Gastrocnemius medialis (tissue), 4 donors: ENCODE results near the gene C5orf15. TPM values are rescaled to one million over a fixed set of nuclear protein-coding genes. Genes with fewer than 3 reads are reported as not detected.

Experiments
- ATAC-seq, 2 donors: fragments of 150-250 bp; one replicate each; pipeline ENCODE4 v1.9.1; 2016
- DNase-seq, 2 donors: peaks; one replicate each; pipeline ENCODE4 v3.0.0-alpha.2; 2019
- H3K27ac ChIP-seq, 4 donors: fragments of 200-600 bp; sonication (generic); 1 replicate in 1 of 4; 2 replicates in 3 of 4; pipeline ENCODE4 v1.5.1; 2016 to 2018; ENCODE audit warnings: mild to moderate bottlenecking in 2 of 4, moderate library complexity in 1 of 4
- H3K27me3 ChIP-seq, 3 donors: fragments of 200-600 bp; sonication (generic) in 2 of 3; 1 replicate in 1 of 3; 2 replicates in 2 of 3; pipeline versions ENCODE4 v1.5.1 to v1.6.0; 2016 to 2019; ENCODE audit warnings: mild to moderate bottlenecking in 1 of 3, moderate library complexity in 1 of 3
- H3K36me3 ChIP-seq, 2 donors: fragments of 200-600 bp; sonication (generic) in 1 of 2; one replicate each; pipeline ENCODE4 v1.5.1; 2017 to 2018
- H3K4me1 ChIP-seq, 2 donors: fragments of 200-600 bp; sonication (generic) in 1 of 2; one replicate each; pipeline ENCODE4 v1.5.1; 2016 to 2017; ENCODE audit warnings: mild to moderate bottlenecking in 2 of 2
- H3K4me3 ChIP-seq, 4 donors: fragments of 200-600 bp; sonication (generic) in 3 of 4; 1 replicate in 1 of 4; 2 replicates in 3 of 4; pipeline ENCODE4 v1.5.1; 2016 to 2019; ENCODE audit warnings: mild to moderate bottlenecking in 2 of 4
- H3K9me3 ChIP-seq, 3 donors: fragments of 200-600 bp; sonication (generic) in 2 of 3; 1 replicate in 1 of 3; 2 replicates in 2 of 3; pipeline ENCODE4 v1.5.1; 2016 to 2019
- POLR2A ChIP-seq, 2 donors: fragments of 450-650 bp; IDR thresholded peaks; one replicate each; pipeline ENCODE4 v1.6.1; 2017; ENCODE audit warnings: antibody characterized with exemption in 2 of 2, mild to moderate bottlenecking in 2 of 2, moderate library complexity in 2 of 2
- in situ Hi-C, 4 donors: fragments of 200-750 bp; cut with MboI; loops; one replicate each; pipeline versions ENCODE4 v1.15.0 to v1.8.0; 2017; ENCODE audit warnings: low sequenced_read_pairs in 4 of 4
- intact Hi-C: fragments of 100-400 bp; cut with DNase I; formaldehyde crosslinking; loops from one replicate; pipeline ENCODE4 v1.15.1; 2023; ENCODE audit warnings: low total_unique reads
- total RNA-seq, 4 donors: library from RNA; depleted of rRNA; stranded (reverse); fragments of >200 nt; gene quantifications; one replicate each; pipeline versions ENCODE4 v1.1.0 to v1.2.3, GENCODE V29; 2016
- TF ChIP-seq, protein P1 (sequence below), 5 experiments: fragments of 450-650 bp in 3 of 5; fragments of 200-600 bp in 2 of 5; sonication (generic) in 2 of 5; IDR thresholded peaks in 4 of 5; conservative IDR thresholded peaks in 1 of 5; 1 replicate in 4 of 5; 2 replicates in 1 of 5; pipeline ENCODE4 v1.5.1; 2016 to 2019; ENCODE audit warnings: antibody characterized with exemption in 5 of 5, mild to moderate bottlenecking in 3 of 5, moderate library complexity in 3 of 5

The C5orf15 gene
- total RNA-seq, 4 donors from 2014 or later, result 18.7 to 30.3 (median 24.4) TPM

DNA sequence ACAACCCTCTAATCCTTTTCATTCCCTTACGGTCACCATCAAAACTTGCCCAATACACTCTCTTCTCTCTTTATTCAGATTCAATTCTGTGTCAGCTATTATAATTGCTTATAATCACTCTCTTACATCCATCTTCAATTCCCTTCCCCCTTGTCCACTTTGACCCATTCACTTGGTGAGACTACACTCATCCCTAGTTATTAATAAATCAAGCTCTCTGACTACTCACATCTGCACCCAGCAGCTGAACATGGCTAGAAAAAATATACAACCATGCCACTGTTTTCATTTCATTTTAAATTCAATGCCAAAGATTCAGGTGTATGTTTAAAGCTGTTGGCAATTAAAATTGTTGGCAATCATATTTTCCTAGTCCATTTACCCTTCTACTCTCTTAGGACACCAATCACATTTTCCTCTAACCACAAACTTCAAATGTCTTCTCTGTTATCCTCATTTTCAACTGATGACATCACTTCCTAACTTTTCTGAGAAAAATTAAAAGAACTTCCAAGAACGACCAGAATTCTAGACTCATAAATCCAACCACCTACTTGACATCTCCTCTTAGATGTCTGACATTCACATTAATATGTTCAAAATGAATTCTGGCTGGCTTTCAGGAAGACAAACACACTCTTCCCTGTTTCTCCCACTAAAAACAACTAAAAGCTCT is 5.5 kb downstream of the C5orf15 start:
- peaks cover 22 to 35% of the 10 kb centered on the region in 2 donors for H3K4me1 ChIP-seq
- no peak for TF ChIP-seq POLR2A (IDR thresholded peaks at IDR 0.05)
- TF ChIP-seq, protein P1, sequence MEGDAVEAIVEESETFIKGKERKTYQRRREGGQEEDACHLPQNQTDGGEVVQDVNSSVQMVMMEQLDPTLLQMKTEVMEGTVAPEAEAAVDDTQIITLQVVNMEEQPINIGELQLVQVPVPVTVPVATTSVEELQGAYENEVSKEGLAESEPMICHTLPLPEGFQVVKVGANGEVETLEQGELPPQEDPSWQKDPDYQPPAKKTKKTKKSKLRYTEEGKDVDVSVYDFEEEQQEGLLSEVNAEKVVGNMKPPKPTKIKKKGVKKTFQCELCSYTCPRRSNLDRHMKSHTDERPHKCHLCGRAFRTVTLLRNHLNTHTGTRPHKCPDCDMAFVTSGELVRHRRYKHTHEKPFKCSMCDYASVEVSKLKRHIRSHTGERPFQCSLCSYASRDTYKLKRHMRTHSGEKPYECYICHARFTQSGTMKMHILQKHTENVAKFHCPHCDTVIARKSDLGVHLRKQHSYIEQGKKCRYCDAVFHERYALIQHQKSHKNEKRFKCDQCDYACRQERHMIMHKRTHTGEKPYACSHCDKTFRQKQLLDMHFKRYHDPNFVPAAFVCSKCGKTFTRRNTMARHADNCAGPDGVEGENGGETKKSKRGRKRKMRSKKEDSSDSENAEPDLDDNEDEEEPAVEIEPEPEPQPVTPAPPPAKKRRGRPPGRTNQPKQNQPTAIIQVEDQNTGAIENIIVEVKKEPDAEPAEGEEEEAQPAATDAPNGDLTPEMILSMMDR (IDR thresholded peaks at IDR 0.05 in 4 of 5, conservative IDR thresholded peaks at IDR 0.05 in 1 of 5), result no peak

GRCh38 chr5:133962131-133962530 is 6.3 kb downstream of the C5orf15 start:
- Histone ChIP-seq H3K9me3 (no peaks in the 10 kb centered on the region), H3K36me3 (peaks cover 0 to 25% of the 10 kb centered on the region in 2 donors), H3K4me3 (no peak overlapping the region), H3K27me3 (no peaks in the 10 kb centered on the region), H3K27ac (no peak overlapping the region), H3K4me1 (peaks cover 16 to 28% of the 10 kb centered on the region in 2 donors)
- ATAC-seq (no peak), DNase-seq (no peak)
- TF ChIP-seq POLR2A (IDR thresholded peaks at IDR 0.05), result no peak
- TF ChIP-seq, protein P1 (IDR thresholded peaks at IDR 0.05 in 4 of 5, conservative IDR thresholded peaks at IDR 0.05 in 1 of 5), result no peak
- in situ Hi-C loops (no loop called here), intact Hi-C loops (no loop called here)

More for the DNA sequence above, 5.5 kb downstream of the C5orf15 start:
- no peaks in the 10 kb centered on the region for H3K9me3 ChIP-seq
- no peak overlapping the region for H3K27ac ChIP-seq
- no peak overlapping the region for H3K4me3 ChIP-seq
- DNase-seq (no peak), ATAC-seq (no peak)
- peaks cover 0 to 18% of the 10 kb centered on the region in 2 donors for H3K36me3 ChIP-seq
- intact Hi-C loops (no loop called here), in situ Hi-C loops (no loop called here)
- H3K27me3 ChIP-seq, result no peaks in the 10 kb centered on the region

DNA sequence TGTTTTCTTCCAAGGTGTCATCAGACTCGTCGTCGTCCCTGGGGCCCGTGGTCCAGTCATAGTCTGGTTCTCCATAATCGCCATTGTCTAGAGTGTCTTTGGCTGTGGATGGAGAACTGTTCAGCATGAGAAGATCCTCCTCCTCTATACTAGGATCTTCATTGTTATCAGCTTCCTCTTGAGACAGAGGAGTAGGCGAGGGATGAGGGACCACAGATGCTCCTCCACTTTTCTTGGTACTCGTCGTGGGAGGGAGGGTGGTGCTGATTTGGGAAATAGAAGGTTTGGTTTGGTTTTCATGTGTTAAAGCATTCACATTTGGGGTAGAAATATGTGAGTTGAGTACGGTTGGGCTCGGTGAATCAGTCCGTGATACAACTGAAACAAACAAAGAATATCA is 8.8 kb downstream of the C5orf15 start:
- in situ Hi-C loops (no loop called here), intact Hi-C loops (no loop called here)
- no peak for TF ChIP-seq POLR2A (IDR thresholded peaks at IDR 0.05)
- TF ChIP-seq, protein P1 (IDR thresholded peaks at IDR 0.05 in 4 of 5, conservative IDR thresholded peaks at IDR 0.05 in 1 of 5), result no peak
- Histone ChIP-seq H3K27me3 (no peaks in the 10 kb centered on the region), H3K36me3 (peaks cover 0 to 34% of the 10 kb centered on the region in 2 donors), H3K4me1 (peaks cover 16 to 18% of the 10 kb centered on the region in 2 donors), H3K9me3 (no peaks in the 10 kb centered on the region), H3K4me3 (no peak overlapping the region), H3K27ac (no peak overlapping the region)
- no peak for DNase-seq
- ATAC-seq, result no peak

DNA sequence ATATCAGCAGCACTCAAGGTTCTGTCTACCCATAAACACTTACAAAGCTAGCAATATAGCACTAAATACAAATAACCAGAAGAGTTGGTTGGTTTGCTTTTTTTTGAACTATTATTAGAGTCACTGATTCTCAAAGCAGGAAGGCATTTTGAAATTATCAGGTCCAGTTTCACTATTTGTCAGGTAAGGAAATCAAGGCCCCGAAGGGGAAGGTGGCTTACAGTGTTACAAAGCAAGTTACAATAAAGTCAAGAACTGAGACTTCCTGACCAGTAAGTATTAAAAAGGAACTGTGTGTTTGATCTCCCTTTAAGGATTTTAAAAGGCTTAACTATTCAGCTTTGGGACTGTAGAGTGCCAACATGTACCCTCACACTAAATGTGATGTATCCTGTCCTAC is 10.8 kb downstream of the C5orf15 start:
- ATAC-seq, result no peak
- no peak for TF ChIP-seq POLR2A (IDR thresholded peaks at IDR 0.05)
- TF ChIP-seq, protein P1 (IDR thresholded peaks at IDR 0.05 in 4 of 5, conservative IDR thresholded peaks at IDR 0.05 in 1 of 5), result no peak
- Histone ChIP-seq H3K27ac (peak overlapping the region in 1 of 4 donors; percentile 15), H3K4me3 (no peak overlapping the region), H3K4me1 (peaks cover 19 to 20% of the 10 kb centered on the region in 2 donors), H3K9me3 (no peaks in the 10 kb centered on the region), H3K27me3 (no peaks in the 10 kb centered on the region), H3K36me3 (peaks cover 0 to 37% of the 10 kb centered on the region in 2 donors)
- intact Hi-C loops (no loop called here), in situ Hi-C loops (no loop called here)
- DNase-seq, result no peak
